Measurements from ENCODE around the gene LOXHD1.

- no peak for TF ChIP-seq CEBPB (IDR thresholded peaks at IDR 0.05; ENCODE audit: borderline replicate concordance in 1 of 2, low read depth in 2 of 2, low read length in 2 of 2)
- TF ChIP-seq, protein P1, sequence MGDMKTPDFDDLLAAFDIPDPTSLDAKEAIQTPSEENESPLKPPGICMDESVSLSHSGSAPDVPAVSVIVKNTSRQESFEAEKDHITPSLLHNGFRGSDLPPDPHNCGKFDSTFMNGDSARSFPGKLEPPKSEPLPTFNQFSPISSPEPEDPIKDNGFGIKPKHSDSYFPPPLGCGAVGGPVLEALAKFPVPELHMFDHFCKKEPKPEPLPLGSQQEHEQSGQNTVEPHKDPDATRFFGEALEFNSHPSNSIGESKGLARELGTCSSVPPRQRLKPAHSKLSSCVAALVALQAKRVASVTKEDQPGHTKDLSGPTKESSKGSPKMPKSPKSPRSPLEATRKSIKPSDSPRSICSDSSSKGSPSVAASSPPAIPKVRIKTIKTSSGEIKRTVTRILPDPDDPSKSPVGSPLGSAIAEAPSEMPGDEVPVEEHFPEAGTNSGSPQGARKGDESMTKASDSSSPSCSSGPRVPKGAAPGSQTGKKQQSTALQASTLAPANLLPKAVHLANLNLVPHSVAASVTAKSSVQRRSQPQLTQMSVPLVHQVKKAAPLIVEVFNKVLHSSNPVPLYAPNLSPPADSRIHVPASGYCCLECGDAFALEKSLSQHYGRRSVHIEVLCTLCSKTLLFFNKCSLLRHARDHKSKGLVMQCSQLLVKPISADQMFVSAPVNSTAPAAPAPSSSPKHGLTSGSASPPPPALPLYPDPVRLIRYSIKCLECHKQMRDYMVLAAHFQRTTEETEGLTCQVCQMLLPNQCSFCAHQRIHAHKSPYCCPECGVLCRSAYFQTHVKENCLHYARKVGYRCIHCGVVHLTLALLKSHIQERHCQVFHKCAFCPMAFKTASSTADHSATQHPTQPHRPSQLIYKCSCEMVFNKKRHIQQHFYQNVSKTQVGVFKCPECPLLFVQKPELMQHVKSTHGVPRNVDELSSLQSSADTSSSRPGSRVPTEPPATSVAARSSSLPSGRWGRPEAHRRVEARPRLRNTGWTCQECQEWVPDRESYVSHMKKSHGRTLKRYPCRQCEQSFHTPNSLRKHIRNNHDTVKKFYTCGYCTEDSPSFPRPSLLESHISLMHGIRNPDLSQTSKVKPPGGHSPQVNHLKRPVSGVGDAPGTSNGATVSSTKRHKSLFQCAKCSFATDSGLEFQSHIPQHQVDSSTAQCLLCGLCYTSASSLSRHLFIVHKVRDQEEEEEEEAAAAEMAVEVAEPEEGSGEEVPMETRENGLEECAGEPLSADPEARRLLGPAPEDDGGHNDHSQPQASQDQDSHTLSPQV (IDR thresholded peaks at IDR 0.05) = no peak
- no peak for TF ChIP-seq RFX5 (IDR thresholded peaks at IDR 0.05; ENCODE audit: low read depth, low read length)
- TF ChIP-seq, protein P2, sequence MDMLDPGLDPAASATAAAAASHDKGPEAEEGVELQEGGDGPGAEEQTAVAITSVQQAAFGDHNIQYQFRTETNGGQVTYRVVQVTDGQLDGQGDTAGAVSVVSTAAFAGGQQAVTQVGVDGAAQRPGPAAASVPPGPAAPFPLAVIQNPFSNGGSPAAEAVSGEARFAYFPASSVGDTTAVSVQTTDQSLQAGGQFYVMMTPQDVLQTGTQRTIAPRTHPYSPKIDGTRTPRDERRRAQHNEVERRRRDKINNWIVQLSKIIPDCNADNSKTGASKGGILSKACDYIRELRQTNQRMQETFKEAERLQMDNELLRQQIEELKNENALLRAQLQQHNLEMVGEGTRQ (IDR thresholded peaks at IDR 0.05; ENCODE audit: borderline replicate concordance, low read depth, low read length) = no peak
- TF ChIP-seq ZNF217 (IDR thresholded peaks at IDR 0.05) = no peak
- TF ChIP-seq EZH2 (IDR thresholded peaks at IDR 0.05; ENCODE audit: borderline replicate concordance, control insufficient read depth, low read depth, low read length) = no peak
- TF ChIP-seq ZNF384 (IDR thresholded peaks at IDR 0.05; ENCODE audit: borderline replicate concordance, low read depth, low read length) = no peak
- TF ChIP-seq CUX1 (IDR thresholded peaks at IDR 0.05; ENCODE audit: insufficient replicate concordance, low read depth, low read length) = no peak
- no peak for TF ChIP-seq ZBTB11 (CRISPR knock-in tag; IDR thresholded peaks at IDR 0.05)
- TF ChIP-seq NRF1 (conservative IDR thresholded peaks at IDR 0.05; ENCODE audit: low read depth, low read length) = no peak
- no peak for TF ChIP-seq CTCF (IDR thresholded peaks at IDR 0.05 in 2 of 3, conservative IDR thresholded peaks at IDR 0.05 in 1 of 3; ENCODE audit: control insufficient read depth in 2 of 3, extremely low read depth in 1 of 3, insufficient read depth in 1 of 3, low read depth in 3 of 3, low read length in 3 of 3)
- no peak for TF ChIP-seq BRCA1 (IDR thresholded peaks at IDR 0.05; ENCODE audit: low read depth, low read length)
- no peak for TF ChIP-seq MLLT1 (IDR thresholded peaks at IDR 0.05)
- no peak for TF ChIP-seq ZNF207 (IDR thresholded peaks at IDR 0.05; ENCODE audit: borderline replicate concordance)
These were observed 6.5 kb upstream of the LOXHD1 start for GRCh38 chr18:46663539-46663938.

All from GM12878 (cell line).